KMS-11 (cell line): ENCODE measurements around the gene SLIRP.

Experiments
- H2AFZ ChIP-seq: fragments of 200-600 bp; sonication (generic); 2 replicates; pipeline ENCODE4 v1.6.1; 2016; ENCODE audit warnings: antibody characterized with exemption, mixed run types, low read depth
- H3K27ac ChIP-seq: fragments of 200-600 bp; sonication (generic); 2 replicates; pipeline ENCODE4 v1.6.1; 2016; ENCODE audit warnings: mild to moderate bottlenecking, mixed run types
- H3K27me3 ChIP-seq: fragments of 200-600 bp; sonication (generic); 2 replicates; pipeline ENCODE4 v1.6.1; 2017; ENCODE audit warnings: mild to moderate bottlenecking, low read depth, mixed run types, moderate library complexity; ENCODE audit not compliant: insufficient read depth
- H3K36me3 ChIP-seq: fragments of 200-600 bp; sonication (generic); 2 replicates; pipeline ENCODE4 v1.6.1; 2017; ENCODE audit warnings: mild to moderate bottlenecking, mixed run types; ENCODE audit not compliant: insufficient read depth
- H3K4me1 ChIP-seq: fragments of 200-600 bp; sonication (generic); 2 replicates; pipeline ENCODE4 v1.6.1; 2016; ENCODE audit warnings: mild to moderate bottlenecking, low read depth, mixed run types; ENCODE audit not compliant: poor library complexity, severe bottlenecking
- H3K4me2 ChIP-seq: fragments of 200-600 bp; sonication (generic); 2 replicates; pipeline ENCODE4 v1.7.0; 2016; ENCODE audit warnings: mild to moderate bottlenecking, mixed run types
- H3K4me3 ChIP-seq: fragments of 200-600 bp; sonication (generic); IDR thresholded peaks from 2 replicates; pipeline ENCODE4 v1.6.1; 2017; ENCODE audit warnings: low read depth, low read length, mixed read lengths; ENCODE audit not compliant: insufficient read depth
- H3K79me2 ChIP-seq: fragments of 200-600 bp; sonication (generic); 2 replicates; pipeline ENCODE4 v1.6.1; 2016; ENCODE audit warnings: low read depth, mixed run types; ENCODE audit not compliant: insufficient read depth
- H3K9ac ChIP-seq: fragments of 200-600 bp; sonication (generic); 2 replicates; pipeline ENCODE4 v1.6.1; 2016; ENCODE audit warnings: mild to moderate bottlenecking, mixed run types
- H4K20me1 ChIP-seq: fragments of 200-600 bp; sonication (generic); 2 replicates; pipeline ENCODE4 v1.6.1; 2016; ENCODE audit warnings: mild to moderate bottlenecking, mixed run types; ENCODE audit not compliant: insufficient read depth
- TF ChIP-seq, protein P1 (sequence below): fragments of 200-600 bp; sonication (generic); conservative IDR thresholded peaks from 2 replicates; pipeline ENCODE4 v1.6.1; 2017; ENCODE audit warnings: low read depth, mild to moderate bottlenecking, antibody characterized with exemption, low read length, moderate library complexity, mixed read lengths

SLIRP gene

DNA sequence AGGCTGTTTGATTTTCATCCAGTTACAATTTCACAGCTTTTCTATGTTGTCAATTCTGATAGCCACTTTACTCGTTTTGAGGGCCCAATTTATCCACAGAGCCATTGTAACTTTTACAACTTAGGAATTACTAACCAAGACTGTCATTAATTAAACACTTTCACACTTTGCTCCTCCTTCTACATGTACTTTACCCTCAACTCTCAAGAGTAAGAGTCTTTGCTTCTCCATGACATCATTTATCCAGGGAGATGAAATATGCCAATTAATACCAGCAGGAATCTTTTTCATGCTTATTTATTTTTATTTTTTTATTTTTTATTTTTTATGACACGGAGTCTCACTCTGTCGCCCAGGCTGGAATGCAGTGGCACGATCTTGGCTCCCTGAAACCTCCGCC, 13.5 kb downstream of the SLIRP start:
- Histone ChIP-seq H3K4me1 (no peaks in the 10 kb centered on the region), H3K4me2 (no peak overlapping the region), H3K27me3 (no peaks in the 10 kb centered on the region), H3K36me3 (no peaks in the 10 kb centered on the region), H2AFZ (no peak overlapping the region), H3K79me2 (no peaks in the 10 kb centered on the region), H3K27ac (no peak overlapping the region), H3K4me3 (no peak overlapping the region), H4K20me1 (no peaks in the 10 kb centered on the region), H3K9ac (no peak overlapping the region)
- TF ChIP-seq, protein P1, sequence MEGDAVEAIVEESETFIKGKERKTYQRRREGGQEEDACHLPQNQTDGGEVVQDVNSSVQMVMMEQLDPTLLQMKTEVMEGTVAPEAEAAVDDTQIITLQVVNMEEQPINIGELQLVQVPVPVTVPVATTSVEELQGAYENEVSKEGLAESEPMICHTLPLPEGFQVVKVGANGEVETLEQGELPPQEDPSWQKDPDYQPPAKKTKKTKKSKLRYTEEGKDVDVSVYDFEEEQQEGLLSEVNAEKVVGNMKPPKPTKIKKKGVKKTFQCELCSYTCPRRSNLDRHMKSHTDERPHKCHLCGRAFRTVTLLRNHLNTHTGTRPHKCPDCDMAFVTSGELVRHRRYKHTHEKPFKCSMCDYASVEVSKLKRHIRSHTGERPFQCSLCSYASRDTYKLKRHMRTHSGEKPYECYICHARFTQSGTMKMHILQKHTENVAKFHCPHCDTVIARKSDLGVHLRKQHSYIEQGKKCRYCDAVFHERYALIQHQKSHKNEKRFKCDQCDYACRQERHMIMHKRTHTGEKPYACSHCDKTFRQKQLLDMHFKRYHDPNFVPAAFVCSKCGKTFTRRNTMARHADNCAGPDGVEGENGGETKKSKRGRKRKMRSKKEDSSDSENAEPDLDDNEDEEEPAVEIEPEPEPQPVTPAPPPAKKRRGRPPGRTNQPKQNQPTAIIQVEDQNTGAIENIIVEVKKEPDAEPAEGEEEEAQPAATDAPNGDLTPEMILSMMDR = no peak

DNA sequence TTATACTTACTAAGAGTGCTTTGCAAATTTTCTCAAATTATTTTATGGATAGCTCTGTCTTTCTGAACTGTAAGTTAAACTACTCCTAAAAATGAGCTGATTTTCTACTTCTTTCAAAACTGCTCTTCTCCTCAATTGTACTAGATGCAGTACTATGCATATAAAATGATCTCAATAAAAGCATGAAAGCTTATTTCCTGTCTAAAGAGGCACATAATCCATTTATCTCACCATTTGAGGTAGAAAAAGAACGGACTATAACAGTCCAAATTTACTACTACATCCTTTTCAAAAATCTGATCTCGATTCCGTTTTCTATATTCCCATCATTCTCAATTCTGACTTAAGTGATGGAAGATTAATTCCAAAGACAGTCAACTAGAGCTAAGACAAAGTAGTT, 14.4 kb downstream of the SLIRP start:
- no peaks in the 10 kb centered on the region for H3K27me3 ChIP-seq
- H2AFZ ChIP-seq = no peak overlapping the region
- H3K4me2 ChIP-seq = no peak overlapping the region
- TF ChIP-seq, protein P1 = no peak
- H4K20me1 ChIP-seq = no peaks in the 10 kb centered on the region
- no peaks in the 10 kb centered on the region for H3K36me3 ChIP-seq
- no peak overlapping the region for H3K9ac ChIP-seq
- H3K79me2 ChIP-seq = no peaks in the 10 kb centered on the region
- no peak overlapping the region for H3K4me3 ChIP-seq
- no peak overlapping the region for H3K27ac ChIP-seq
- no peaks in the 10 kb centered on the region for H3K4me1 ChIP-seq

DNA sequence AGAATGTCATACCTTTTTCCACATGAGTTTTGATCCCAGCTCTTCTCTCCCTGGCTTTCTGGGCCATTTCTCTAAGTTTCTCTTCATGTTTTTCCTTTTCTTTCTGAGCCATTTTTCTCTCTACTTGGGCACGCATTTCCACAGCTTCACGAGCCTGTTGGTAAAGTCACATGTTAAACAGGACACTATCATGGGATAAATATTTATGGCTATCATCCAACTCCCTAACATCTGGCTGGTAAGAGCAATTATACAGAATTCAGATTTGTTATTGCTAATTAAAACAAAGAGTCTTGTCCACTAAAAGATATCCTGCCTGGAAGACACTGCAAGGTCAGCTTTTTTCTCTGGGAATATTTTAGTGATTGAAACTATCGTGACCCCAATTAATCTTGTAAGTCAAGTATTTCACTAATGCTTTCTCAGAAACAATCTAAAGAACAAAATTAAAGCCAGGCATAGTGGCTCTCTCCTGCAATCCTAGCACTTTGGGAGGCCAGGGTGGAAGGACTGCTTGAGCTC, 23.1 kb downstream of the SLIRP start:
- Histone ChIP-seq H3K79me2 (no peaks in the 10 kb centered on the region), H3K27ac (no peak overlapping the region), H3K27me3 (no peaks in the 10 kb centered on the region), H3K36me3 (no peaks in the 10 kb centered on the region), H3K4me1 (no peaks in the 10 kb centered on the region), H2AFZ (no peak overlapping the region), H3K4me3 (no peak overlapping the region), H3K4me2 (no peak overlapping the region), H3K9ac (no peak overlapping the region), H4K20me1 (no peaks in the 10 kb centered on the region)
- TF ChIP-seq, protein P1 = no peak

DNA sequence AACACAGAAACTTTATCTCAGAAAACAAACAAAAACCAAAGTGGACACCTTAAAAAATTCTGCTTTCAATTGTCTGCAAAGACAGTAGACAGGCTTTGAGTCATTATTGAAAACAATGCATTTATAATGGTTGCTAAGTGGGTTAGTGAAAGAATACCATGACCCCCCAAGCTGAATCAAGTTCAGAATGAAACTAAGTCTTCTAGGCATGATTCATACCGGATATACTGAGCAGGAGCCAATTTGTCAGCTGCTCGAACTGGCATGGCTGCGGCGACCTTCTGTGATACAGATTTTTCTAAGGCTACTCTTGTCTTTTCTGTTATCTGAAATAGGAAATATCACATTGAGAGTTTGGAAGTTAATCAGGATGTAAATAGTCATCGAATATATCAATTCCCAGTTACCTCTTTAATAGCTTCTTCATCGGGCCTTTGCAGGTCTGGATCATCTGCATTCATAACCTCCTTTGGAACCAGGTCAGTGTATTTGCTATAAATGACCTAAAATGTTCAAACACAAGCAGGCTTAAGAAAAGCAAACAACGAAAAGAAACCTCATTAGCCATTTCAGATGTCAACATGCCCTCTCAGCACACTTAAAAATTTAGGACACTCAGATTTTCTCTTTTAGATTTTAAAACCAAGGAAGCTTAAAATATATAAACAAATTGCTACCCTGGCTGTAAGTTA, 30.8 kb downstream of the SLIRP start:
- Histone ChIP-seq H3K79me2 (no peaks in the 10 kb centered on the region), H3K27ac (no peak overlapping the region)

More for the DNA sequence above, 30.8 kb downstream of the SLIRP start:
- TF ChIP-seq, protein P1 = no peak
- H3K4me1 ChIP-seq = no peaks in the 10 kb centered on the region
- H2AFZ ChIP-seq = no peak overlapping the region
- H4K20me1 ChIP-seq = no peaks in the 10 kb centered on the region
- H3K4me2 ChIP-seq = no peak overlapping the region
- no peak overlapping the region for H3K4me3 ChIP-seq
- H3K9ac ChIP-seq = no peak overlapping the region
- no peaks in the 10 kb centered on the region for H3K27me3 ChIP-seq
- H3K36me3 ChIP-seq = no peaks in the 10 kb centered on the region; the same call in 1 of the 2 replicates
